H1 (cell line): ENCODE data around the gene C14orf93. TPM values are rescaled to one million over a fixed set of nuclear protein-coding genes. Genes with fewer than 3 reads are reported as not detected.

Source experiments
- ASH2L ChIP-seq: fragments of 200-600, 300-600 bp; sonication (generic); IDR thresholded peaks from one replicate; pipeline ENCODE4 v1.7.1; 2017; ENCODE audit warnings: low read length
- ATF2 ChIP-seq: IDR thresholded peaks from 2 replicates; pipeline ENCODE4 v1.6.1; 2012; ENCODE audit warnings: low read length, inconsistent platforms
- ATF3 ChIP-seq: IDR thresholded peaks from 2 replicates; pipeline ENCODE4 v1.6.1; 2011; ENCODE audit warnings: low read depth, mild to moderate bottlenecking, low read length; ENCODE audit not compliant: insufficient read depth
- CEBPB ChIP-seq: IDR thresholded peaks from 2 replicates; pipeline ENCODE4 v1.6.1; 2012; ENCODE audit warnings: low read depth, low read length
- CHD1 ChIP-seq: IDR thresholded peaks from 2 replicates; pipeline ENCODE4 v1.6.1; 2012; ENCODE audit warnings: low read depth, low read length, improper control_type of control experiment
- CREB1 ChIP-seq: IDR thresholded peaks from 2 replicates; pipeline ENCODE4 v1.6.1; 2012; ENCODE audit warnings: inconsistent platforms
- E2F6 ChIP-seq: IDR thresholded peaks from 2 replicates; pipeline ENCODE4 v1.6.1; 2012; ENCODE audit warnings: inconsistent platforms
- EP300 ChIP-seq, 2 experiments: IDR thresholded peaks; 1 replicate in 1 of 2; 2 replicates in 1 of 2; pipeline ENCODE4 v1.6.1; 2011 to 2012; ENCODE audit warnings: low read depth in 2 of 2, low read length in 2 of 2, mild to moderate bottlenecking in 2 of 2, borderline replicate concordance in 1 of 2, inconsistent platforms in 1 of 2, moderate library complexity in 1 of 2
- EZH2 ChIP-seq: fragments of 200-600 bp; sonication (generic); IDR thresholded peaks from 2 replicates; pipeline ENCODE4 v1.7.1; 2012; ENCODE audit warnings: low read depth, mild to moderate bottlenecking, moderate library complexity, low read length, inconsistent platforms; ENCODE audit not compliant: severe bottlenecking
- FOSL1 ChIP-seq: IDR thresholded peaks from 2 replicates; pipeline ENCODE4 v1.6.1; 2011; ENCODE audit warnings: mild to moderate bottlenecking, low read depth, low read length, moderate library complexity; ENCODE audit not compliant: insufficient read depth
- GTF2F1 ChIP-seq: IDR thresholded peaks from 2 replicates; pipeline ENCODE4 v1.6.1; 2012; ENCODE audit warnings: low read depth, low read length, improper control_type of control experiment, borderline replicate concordance
- KDM1A ChIP-seq: fragments of 200-600, 300-600 bp; sonication (generic); IDR thresholded peaks from 2 replicates; pipeline ENCODE4 v1.7.1; 2016; ENCODE audit warnings: mild to moderate bottlenecking, low read length, borderline replicate concordance
- KDM4A ChIP-seq: IDR thresholded peaks from one replicate; pipeline ENCODE4 v1.7.1; 2012; ENCODE audit warnings: low read depth, mild to moderate bottlenecking, moderate library complexity, low read length, inconsistent platforms; ENCODE audit not compliant: severe bottlenecking
- KDM5A ChIP-seq: fragments of 200-600 bp; IDR thresholded peaks from 2 replicates; pipeline ENCODE4 v1.7.1; 2012; ENCODE audit warnings: mild to moderate bottlenecking, low read length, inconsistent platforms, mixed read lengths
- MAX ChIP-seq: IDR thresholded peaks from 2 replicates; pipeline ENCODE4 v1.6.1; 2012; ENCODE audit warnings: inconsistent platforms
- PHF8 ChIP-seq: fragments of 200-600 bp; sonication (generic); conservative IDR thresholded peaks from 2 replicates; pipeline ENCODE4 v1.7.1; 2012; ENCODE audit warnings: low read depth, mild to moderate bottlenecking, inconsistent platforms, low read length, moderate library complexity
- SIN3A ChIP-seq, 2 experiments: IDR thresholded peaks in 1 of 2; conservative IDR thresholded peaks in 1 of 2; 2 replicates each; pipeline ENCODE4 v1.6.1; 2011 to 2012; ENCODE audit warnings: low read length in 2 of 2, improper control_type of control experiment in 1 of 2, low read depth in 1 of 2, mild to moderate bottlenecking in 1 of 2
- SIX5 ChIP-seq: IDR thresholded peaks from 2 replicates; pipeline ENCODE4 v1.6.1; 2011; ENCODE audit warnings: mild to moderate bottlenecking, low read depth, low read length
- SUZ12 ChIP-seq: fragments of 200-600 bp; sonication (generic); IDR thresholded peaks from 2 replicates; pipeline ENCODE4 v1.6.1; 2012; ENCODE audit warnings: mild to moderate bottlenecking, inconsistent platforms, low read length, moderate library complexity, mixed read lengths
- TCF12 ChIP-seq: IDR thresholded peaks from 2 replicates; pipeline ENCODE4 v1.6.1; 2011; ENCODE audit warnings: low read depth, mild to moderate bottlenecking, low read length
- TEAD4 ChIP-seq: IDR thresholded peaks from 2 replicates; pipeline ENCODE4 v1.6.1; 2012; ENCODE audit warnings: low read depth, low read length, inconsistent platforms, mixed read lengths
- polyA plus RNA-seq, 7 experiments: library from polyadenylated mRNA; depleted of rRNA in 3 of 7; stranded (reverse) in 5 of 7; unstranded in 2 of 7; fragments of >200 nt in 5 of 7; fragments of 200-250 nt in 2 of 7; gene quantifications; 1 replicate in 5 of 7; 2 replicates in 1 of 7; 4 replicates in 1 of 7; pipeline versions ENCODE4 v1.2.1 to v1.2.3, GENCODE V29; 2011 to 2013; ENCODE audit warnings: missing spikeins in 2 of 7, mixed read lengths in 2 of 7
- total RNA-seq: library from RNA; stranded (reverse); fragmentation: NEBNext Ultra II Directional; extraction: Animal tissue kit (Norgen Biotek cat#: 25700); gene quantifications from 2 replicates; pipeline ENCODE4 v1.2.1, GENCODE V29; 2021

The C14orf93 gene
- total and polyA plus RNA-seq, 2 of the 8 experiments (the other 6 are each of a cell fraction or from before 2014, with no cell fraction given): 7.8 to 8.2 TPM

- TF ChIP-seq ATF2 (no peak), KDM1A (peak; percentile 99), KDM4A (no peak), FOSL1 (no peak), CREB1 (no peak), SIN3A (conservative IDR thresholded peaks at IDR 0.05 in 1 of 2, IDR thresholded peaks at IDR 0.05 in 1 of 2; ENCODE audit: low read depth in 1 of 2, low read length in 2 of 2) (no peak), TCF12 (no peak), ATF3 (no peak), EP300 (IDR thresholded peaks at IDR 0.05; ENCODE audit: borderline replicate concordance in 1 of 2, low read depth in 2 of 2, low read length in 2 of 2) (no peak), TEAD4 (no peak), SIX5 (no peak), PHF8 (0 out of 2 replicates have a peak, but pooled peaks have one; percentile 48), GTF2F1 (no peak), CEBPB (no peak), CHD1 (no peak), EZH2 (no peak), MAX (no peak), KDM5A (no peak), E2F6 (no peak), ASH2L (peak; percentile 30), SUZ12 (no peak)
These were observed at the start of gene C14orf93 (continued) for GRCh38 chr14:23009939-23010726.
